ENCODE measurements around the gene AKT3.

AKT3 gene

GRCh38 chr1:243496806-243497205, 353.2 kb downstream of the AKT3 start:
- no peak for DNase-seq (ENCODE audit: insufficient read length, low spot score)
- FAIRE-seq, result no peak

- DNase-seq (ENCODE audit: insufficient read length, low spot score), result no peak
- FAIRE-seq, result peak; percentile 58
These were observed 353.8 kb downstream of the AKT3 start for GRCh38 chr1:243496187-243496646.

GRCh38 chr1:243495442-243496186, 354.4 kb downstream of the AKT3 start:
- DNase-seq (ENCODE audit: insufficient read length, low spot score) (no peak), FAIRE-seq (no peak)

- DNase-seq (ENCODE audit: insufficient read length, low spot score) (no peak), FAIRE-seq (no peak)
These were observed 355.2 kb downstream of the AKT3 start for GRCh38 chr1:243494741-243495431.

GRCh38 chr1:243493156-243494129, 356.6 kb downstream of the AKT3 start:
- FAIRE-seq (no peak), DNase-seq (ENCODE audit: insufficient read length, low spot score) (no peak)

GRCh38 chr1:243490748-243491686, 359.0 kb downstream of the AKT3 start:
- FAIRE-seq (no peak), DNase-seq (ENCODE audit: insufficient read length, low spot score) (no peak)

GRCh38 chr1:243489681-243490546, 360.1 kb downstream of the AKT3 start:
- FAIRE-seq, result no peak
- no peak for DNase-seq (ENCODE audit: insufficient read length, low spot score)

- DNase-seq (ENCODE audit: insufficient read length, low spot score) (no peak), FAIRE-seq (no peak)
These were observed 360.9 kb downstream of the AKT3 start for GRCh38 chr1:243489158-243489527.

GRCh38 chr1:243488459-243489157, 361.4 kb downstream of the AKT3 start:
- FAIRE-seq (no peak), DNase-seq (ENCODE audit: insufficient read length, low spot score) (no peak)

- FAIRE-seq, result no peak
These were observed 362.3 kb downstream of the AKT3 start for GRCh38 chr1:243487649-243488227.

GRCh38 chr1:243487036-243487648, 362.9 kb downstream of the AKT3 start:
- DNase-seq (ENCODE audit: insufficient read length, low spot score) (no peak), FAIRE-seq (no peak)

More at GRCh38 chr1:243487649-243488227, 362.3 kb downstream of the AKT3 start:
- no peak for DNase-seq (ENCODE audit: insufficient read length, low spot score)

- FAIRE-seq (no peak), DNase-seq (ENCODE audit: insufficient read length, low spot score) (no peak)
These were observed 366.1 kb downstream of the AKT3 start for GRCh38 chr1:243483952-243484351.

GRCh38 chr1:243483071-243483771, 366.8 kb downstream of the AKT3 start:
- no peak for FAIRE-seq
- no peak for DNase-seq (ENCODE audit: insufficient read length, low spot score)

GRCh38 chr1:243482141-243483022, 367.7 kb downstream of the AKT3 start:
- DNase-seq (ENCODE audit: insufficient read length, low spot score), result peak; percentile 33
- no peak for FAIRE-seq

- DNase-seq (ENCODE audit: insufficient read length, low spot score), result no peak
- FAIRE-seq, result no peak
These were observed 368.9 kb downstream of the AKT3 start for GRCh38 chr1:243481101-243481500.

- DNase-seq (ENCODE audit: insufficient read length, low spot score) (no peak), FAIRE-seq (no peak)
These were observed 372.2 kb downstream of the AKT3 start for GRCh38 chr1:243477731-243478290.

Measured in HTR-8/SVneo (cell line).